Bronchial epithelial cell (primary cell): ENCODE data around the gene IGSF9. TPM values are rescaled to one million over a fixed set of nuclear protein-coding genes. Genes with fewer than 3 reads are reported as not detected.

Source experiments
- DNase-seq: peaks from one replicate; pipeline ENCODE4 v3.0.0-alpha.2; 2010; ENCODE audit warnings: low read depth
- FAIRE-seq: peaks from 2 replicates; lab custom pipeline; 2011; peaks lifted over from hg19 to GRCh38; lab: Jason Lieb, UNC
- H3K27me3 ChIP-seq: 2 replicates; pipeline ENCODE4 v1.5.1; 2011; ENCODE audit warnings: low read length; ENCODE audit not compliant: control insufficient read depth, insufficient read depth
- H3K36me3 ChIP-seq: 2 replicates; pipeline ENCODE4 v1.5.1; 2011; ENCODE audit warnings: low read length; ENCODE audit not compliant: control insufficient read depth, insufficient read depth
- H3K4me3 ChIP-seq: 2 replicates; pipeline ENCODE4 v1.5.1; 2011; ENCODE audit warnings: mild to moderate bottlenecking, low read depth, low read length, control low read depth
- total RNA-seq: library from RNA; depleted of rRNA; stranded (reverse); fragments of >200 nt; gene quantifications from 2 replicates; pipeline ENCODE4 v1.2.1, GENCODE V29; 2014
- TF ChIP-seq, protein P1 (sequence below): IDR thresholded peaks from 2 replicates; pipeline ENCODE4 v1.5.1; 2011; ENCODE audit warnings: mild to moderate bottlenecking, moderate library complexity, low read length, control low read depth, inconsistent platforms; ENCODE audit not compliant: insufficient read depth, severe bottlenecking

IGSF9 gene
- total RNA-seq, 1 donor from 2014 or later: 6.3 TPM

DNA sequence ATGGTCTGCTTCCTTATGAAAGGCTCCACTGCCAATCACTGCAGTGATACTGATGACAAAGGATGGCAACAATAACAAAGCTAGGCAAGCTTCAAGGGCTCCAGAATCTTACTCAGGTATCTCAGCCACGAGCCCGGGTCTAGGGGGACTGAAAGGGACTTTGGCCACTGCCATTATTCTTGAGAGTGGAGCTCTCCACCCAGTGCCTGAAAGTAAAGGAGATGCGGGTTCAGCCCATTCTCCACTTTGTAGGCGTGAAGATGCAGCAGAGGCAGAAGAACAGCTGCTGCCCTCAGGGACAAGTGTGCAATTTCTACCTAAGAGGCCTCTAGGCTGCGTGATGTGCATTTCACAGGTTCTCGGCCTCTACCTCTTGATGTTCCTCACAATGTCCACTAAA is 40.1 kb upstream of the IGSF9 start:
- FAIRE-seq (no peak), DNase-seq (no peak)
- TF ChIP-seq, protein P1, sequence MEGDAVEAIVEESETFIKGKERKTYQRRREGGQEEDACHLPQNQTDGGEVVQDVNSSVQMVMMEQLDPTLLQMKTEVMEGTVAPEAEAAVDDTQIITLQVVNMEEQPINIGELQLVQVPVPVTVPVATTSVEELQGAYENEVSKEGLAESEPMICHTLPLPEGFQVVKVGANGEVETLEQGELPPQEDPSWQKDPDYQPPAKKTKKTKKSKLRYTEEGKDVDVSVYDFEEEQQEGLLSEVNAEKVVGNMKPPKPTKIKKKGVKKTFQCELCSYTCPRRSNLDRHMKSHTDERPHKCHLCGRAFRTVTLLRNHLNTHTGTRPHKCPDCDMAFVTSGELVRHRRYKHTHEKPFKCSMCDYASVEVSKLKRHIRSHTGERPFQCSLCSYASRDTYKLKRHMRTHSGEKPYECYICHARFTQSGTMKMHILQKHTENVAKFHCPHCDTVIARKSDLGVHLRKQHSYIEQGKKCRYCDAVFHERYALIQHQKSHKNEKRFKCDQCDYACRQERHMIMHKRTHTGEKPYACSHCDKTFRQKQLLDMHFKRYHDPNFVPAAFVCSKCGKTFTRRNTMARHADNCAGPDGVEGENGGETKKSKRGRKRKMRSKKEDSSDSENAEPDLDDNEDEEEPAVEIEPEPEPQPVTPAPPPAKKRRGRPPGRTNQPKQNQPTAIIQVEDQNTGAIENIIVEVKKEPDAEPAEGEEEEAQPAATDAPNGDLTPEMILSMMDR: no peak

DNA sequence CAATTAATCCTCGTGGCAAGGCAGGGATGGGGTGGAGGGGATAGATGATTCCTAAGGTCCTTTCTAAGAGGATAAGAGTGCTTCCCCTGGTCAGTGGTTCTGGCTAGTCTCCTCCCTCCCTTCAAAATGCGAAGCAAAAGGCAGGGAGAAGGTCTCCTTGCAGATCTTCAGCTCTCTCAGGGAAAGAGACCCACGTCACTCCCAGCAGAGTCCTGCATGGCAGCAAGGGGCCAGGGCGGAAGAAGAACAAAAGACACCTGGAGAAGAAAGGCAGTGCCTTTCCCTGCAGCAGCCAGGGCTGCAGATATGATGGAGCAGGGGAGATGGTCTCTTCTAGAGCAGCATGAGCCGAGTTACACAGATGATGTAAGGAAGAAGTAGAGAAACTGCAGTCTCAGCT is 38.3 kb upstream of the IGSF9 start:
- peaks cover 14% of the 10 kb centered on the region for H3K36me3 ChIP-seq
- H3K4me3 ChIP-seq: no peak overlapping the region
- no peaks in the 10 kb centered on the region for H3K27me3 ChIP-seq
- FAIRE-seq (peak; percentile 7), DNase-seq (no peak)
- TF ChIP-seq, protein P1: no peak

More for the DNA sequence above, 40.1 kb upstream of the IGSF9 start:
- no peaks in the 10 kb centered on the region for H3K27me3 ChIP-seq
- no peak overlapping the region for H3K4me3 ChIP-seq
- peaks cover 12% of the 10 kb centered on the region for H3K36me3 ChIP-seq

DNA sequence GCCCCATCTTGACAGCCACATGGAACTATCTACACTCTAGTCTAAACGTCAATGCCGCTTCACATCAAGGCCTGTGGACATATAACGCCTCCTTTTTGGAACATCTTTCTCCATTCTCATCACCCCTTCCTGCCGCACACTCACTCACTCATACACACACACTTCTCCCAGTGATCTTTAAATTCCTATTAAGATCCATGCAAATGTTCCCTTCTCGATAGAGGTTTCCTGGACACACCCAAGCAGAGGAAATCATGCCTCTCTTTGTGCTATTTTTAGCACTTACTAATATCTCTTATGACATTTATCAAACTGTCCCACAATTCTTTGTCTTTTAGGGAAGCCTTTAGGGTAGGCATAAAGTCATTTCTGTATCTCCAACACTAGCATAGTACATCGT is 36.9 kb upstream of the IGSF9 start:
- DNase-seq: no peak
- FAIRE-seq: no peak
- TF ChIP-seq, protein P1: no peak
- Histone ChIP-seq H3K27me3 (no peaks in the 10 kb centered on the region), H3K36me3 (peaks cover 17% of the 10 kb centered on the region), H3K4me3 (no peak overlapping the region)

DNA sequence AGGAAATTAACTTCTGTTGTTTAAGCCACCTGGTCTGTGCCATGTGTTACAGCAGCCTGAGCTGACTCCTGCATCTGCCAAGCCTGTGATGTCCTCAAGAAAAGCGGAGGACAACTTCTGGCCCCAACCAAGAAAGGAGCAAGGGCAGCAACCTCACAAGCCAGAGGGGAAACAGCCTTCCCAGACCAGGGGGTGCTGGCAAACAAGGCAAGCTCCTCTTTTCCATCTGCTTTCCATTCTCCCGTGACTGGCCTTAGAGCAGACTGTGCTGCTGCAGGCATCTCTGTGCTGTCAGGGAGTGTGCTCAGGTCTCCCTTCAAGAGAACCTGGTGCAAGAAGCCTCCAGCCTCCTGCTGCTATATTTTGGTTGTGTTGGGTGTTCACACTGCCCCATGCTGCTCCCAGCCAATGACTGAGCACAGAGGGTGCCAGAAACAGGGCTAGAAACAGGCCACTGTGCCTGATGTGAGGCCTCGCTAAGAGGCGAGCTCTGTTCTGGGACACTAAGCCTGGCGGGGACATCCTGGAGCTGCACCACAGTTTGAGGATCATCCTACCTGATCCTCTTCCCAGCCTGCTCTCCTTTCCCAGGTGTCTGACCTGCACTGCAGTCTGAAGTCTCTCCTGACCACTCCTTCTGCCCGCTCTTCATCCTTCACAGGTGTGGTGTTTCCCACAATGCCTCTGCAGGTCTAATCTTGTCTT is 36.1 kb upstream of the IGSF9 start:
- DNase-seq (no peak), FAIRE-seq (no peak)
- H3K36me3 ChIP-seq: peaks cover 18% of the 10 kb centered on the region
- TF ChIP-seq, protein P1: no peak
- H3K27me3 ChIP-seq: no peaks in the 10 kb centered on the region
- H3K4me3 ChIP-seq: no peak overlapping the region

DNA sequence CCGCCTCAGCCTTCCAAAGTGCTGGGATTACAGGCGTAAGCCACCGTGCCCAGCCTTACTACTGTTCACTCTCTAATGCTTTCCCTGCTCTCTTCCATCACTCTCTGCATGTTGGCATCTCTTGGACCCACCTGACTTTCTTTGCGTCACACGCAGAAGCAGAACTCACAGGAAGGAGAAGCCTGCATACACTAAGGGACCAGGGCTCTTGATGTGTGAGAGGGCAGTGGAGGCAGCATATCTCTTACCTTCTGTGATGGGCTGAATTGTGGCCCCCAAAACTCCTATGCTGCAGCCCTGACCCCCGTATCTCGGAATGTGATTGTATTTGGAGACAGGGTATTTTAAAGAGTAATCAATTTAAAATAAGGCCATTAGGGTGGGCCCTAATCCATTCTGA is 35.4 kb upstream of the IGSF9 start:
- TF ChIP-seq, protein P1: no peak
- no peak for FAIRE-seq
- Histone ChIP-seq H3K27me3 (no peaks in the 10 kb centered on the region), H3K36me3 (peaks cover 18% of the 10 kb centered on the region), H3K4me3 (no peak overlapping the region)
- no peak for DNase-seq

DNA sequence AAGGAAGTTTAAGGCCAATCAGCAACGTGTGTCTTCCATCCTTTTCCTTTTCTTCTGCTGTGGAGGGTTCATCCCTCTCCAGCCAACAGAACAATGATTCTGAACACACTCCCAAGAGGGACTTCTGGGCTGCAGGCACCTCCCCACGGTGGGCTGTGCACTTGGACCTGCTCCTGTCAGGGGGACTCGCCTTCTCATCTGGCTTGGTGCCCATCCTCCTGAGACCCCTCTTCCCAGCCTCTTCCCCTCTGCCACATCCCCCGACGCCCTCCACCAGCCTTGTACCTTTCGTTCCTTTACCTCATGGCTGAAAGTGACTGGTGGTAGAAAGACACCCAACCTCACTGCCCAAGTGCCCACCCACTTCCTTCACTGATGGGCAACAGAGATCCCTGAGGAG is 34.7 kb upstream of the IGSF9 start:
- no peaks in the 10 kb centered on the region for H3K27me3 ChIP-seq
- DNase-seq (no peak), FAIRE-seq (no peak)
- H3K4me3 ChIP-seq: no peak overlapping the region
- TF ChIP-seq, protein P1: no peak
- H3K36me3 ChIP-seq: peaks cover 18% of the 10 kb centered on the region
